ENCODE measurements around the gene IQCN.

The IQCN gene

GRCh38 chr19:18225702-18226468, 48.4 kb downstream of the IQCN start, which contains the start of gene PDE4C:
TSS of gene PDE4C (minus strand) at chr19:18226438. CDS start at chr19:18226415, 23 bp downstream.
- no peak for TF ChIP-seq CTCF (IDR thresholded peaks at IDR 0.05; ENCODE audit: low read depth, low read length, missing control alignments)
- H3K4me3 ChIP-seq (ENCODE audit: low read depth, low read length): no peak within 1 kb of the TSS
- no peak for DNase-seq (ENCODE audit: low read depth)

- H3K4me3 ChIP-seq (ENCODE audit: low read depth, low read length): no peak overlapping the region
- no peak for DNase-seq (ENCODE audit: low read depth)
- TF ChIP-seq CTCF (IDR thresholded peaks at IDR 0.05; ENCODE audit: low read depth, low read length, missing control alignments): no peak
Measured at GRCh38 chr19:18225355-18225701, 48.9 kb downstream of the IQCN start.

- peak; percentile 98 for DNase-seq (ENCODE audit: low read depth)
- TF ChIP-seq CTCF (IDR thresholded peaks at IDR 0.05; ENCODE audit: low read depth, low read length, missing control alignments): no peak
- peak overlapping the region; percentile 47 for H3K4me3 ChIP-seq (ENCODE audit: low read depth, low read length)
Measured at GRCh38 chr19:18224525-18225354, 49.5 kb downstream of the IQCN start.

GRCh38 chr19:18223860-18224524, 50.3 kb downstream of the IQCN start:
- peak overlapping the region; percentile 47 for H3K4me3 ChIP-seq (ENCODE audit: low read depth, low read length)
- no peak for TF ChIP-seq CTCF (IDR thresholded peaks at IDR 0.05; ENCODE audit: low read depth, low read length, missing control alignments)
- no peak for DNase-seq (ENCODE audit: low read depth)

GRCh38 chr19:18221815-18222725, 52.2 kb downstream of the IQCN start:
- no peak for DNase-seq (ENCODE audit: low read depth)
- H3K4me3 ChIP-seq (ENCODE audit: low read depth, low read length): no peak overlapping the region
- no peak for TF ChIP-seq CTCF (IDR thresholded peaks at IDR 0.05; ENCODE audit: low read depth, low read length, missing control alignments)

- TF ChIP-seq CTCF (IDR thresholded peaks at IDR 0.05; ENCODE audit: low read depth, low read length, missing control alignments): no peak
- DNase-seq (ENCODE audit: low read depth): no peak
- no peak overlapping the region for H3K4me3 ChIP-seq (ENCODE audit: low read depth, low read length)
Measured at GRCh38 chr19:18220632-18221275, 53.5 kb downstream of the IQCN start.
